ENCODE measurements around the gene CROT. TPM values are rescaled to one million over a fixed set of nuclear protein-coding genes. Genes with fewer than 3 reads are reported as not detected.

The CROT gene
- total and polyA plus RNA-seq, 2 donors = 17.6 to 66.0 TPM

- Histone ChIP-seq H3K27ac (ENCODE audit: low read depth) (no peak overlapping the region), H3K4me1 (ENCODE audit: insufficient read depth) (peaks cover 2% of the 10 kb centered on the region), H3K4me3 (ENCODE audit: low read depth, low read length) (no peak overlapping the region), H3K36me3 (ENCODE audit: insufficient read depth) (no peaks in the 10 kb centered on the region)
- DNase-seq (ENCODE audit: extremely low spot score) = no peak
- 45% methylated on average over 4 of the region's 4 CpGs for WGBS
Measured at GRCh38 chr7:87413951-87414793, 68.7 kb downstream of the CROT start.

DNA sequence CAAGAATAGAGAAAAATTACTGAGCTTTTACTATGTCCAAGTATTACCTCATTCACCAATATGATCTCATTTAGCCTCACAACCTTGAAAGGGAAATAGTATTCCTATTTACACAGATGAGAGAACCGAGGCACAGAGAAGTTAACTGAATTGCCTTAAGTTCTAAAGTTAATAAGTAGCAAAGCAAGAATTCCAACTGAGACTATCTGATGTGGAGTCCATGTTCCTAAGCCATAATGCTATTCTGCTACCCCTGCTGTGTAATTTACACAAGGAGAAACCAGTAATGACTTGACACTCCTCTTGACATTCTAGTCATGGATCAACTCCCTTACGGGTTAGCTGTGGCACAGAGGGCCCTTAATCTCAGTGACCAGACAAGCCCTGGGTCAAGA is 69.3 kb downstream of the CROT start:
- DNase-seq (ENCODE audit: extremely low spot score) = no peak
- H3K36me3 ChIP-seq (ENCODE audit: insufficient read depth) = peaks cover 1% of the 10 kb centered on the region
- no peak overlapping the region for H3K4me3 ChIP-seq (ENCODE audit: low read depth, low read length)
- H3K4me1 ChIP-seq (ENCODE audit: insufficient read depth) = peaks cover 2% of the 10 kb centered on the region
- no peak overlapping the region for H3K27ac ChIP-seq (ENCODE audit: low read depth)
- 80% methylated on average over 2 of the region's 2 CpGs for WGBS

GRCh38 chr7:87416682-87417587 is 71.5 kb downstream of the CROT start:
- peak; percentile 13 for DNase-seq (ENCODE audit: extremely low spot score)
- no peak overlapping the region for H3K27ac ChIP-seq (ENCODE audit: low read depth)
- 53% methylated on average over 5 of the region's 5 CpGs for WGBS
- H3K4me1 ChIP-seq (ENCODE audit: insufficient read depth) = peaks cover 2% of the 10 kb centered on the region
- H3K4me3 ChIP-seq (ENCODE audit: low read depth, low read length) = no peak overlapping the region
- peaks cover 2% of the 10 kb centered on the region for H3K36me3 ChIP-seq (ENCODE audit: insufficient read depth)

DNA sequence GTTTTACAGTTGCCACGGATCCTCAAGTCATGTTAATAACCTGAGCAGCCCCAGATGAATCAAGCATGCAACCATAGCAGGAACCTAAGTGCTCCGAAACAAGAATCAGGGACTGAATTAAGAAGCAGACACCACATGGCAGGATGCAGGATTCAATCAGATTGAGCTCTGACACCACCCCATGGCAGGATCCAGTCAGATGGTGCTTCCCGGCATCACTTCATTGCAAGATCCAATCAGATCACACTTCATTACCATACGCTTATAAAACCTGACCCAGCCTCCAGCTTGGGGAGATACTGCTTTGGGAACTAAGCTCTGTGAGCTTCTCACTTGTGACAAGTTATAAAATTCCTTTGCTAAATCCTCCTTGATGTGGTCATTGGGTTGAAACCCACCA is 74.7 kb downstream of the CROT start:
- WGBS = 71% methylated on average over 4 of the region's 4 CpGs
- Histone ChIP-seq H3K4me1 (ENCODE audit: insufficient read depth) (no peaks in the 10 kb centered on the region), H3K36me3 (ENCODE audit: insufficient read depth) (peaks cover 2% of the 10 kb centered on the region), H3K4me3 (ENCODE audit: low read depth, low read length) (no peak overlapping the region), H3K27ac (ENCODE audit: low read depth) (no peak overlapping the region)
- DNase-seq (ENCODE audit: extremely low spot score) = no peak

DNA sequence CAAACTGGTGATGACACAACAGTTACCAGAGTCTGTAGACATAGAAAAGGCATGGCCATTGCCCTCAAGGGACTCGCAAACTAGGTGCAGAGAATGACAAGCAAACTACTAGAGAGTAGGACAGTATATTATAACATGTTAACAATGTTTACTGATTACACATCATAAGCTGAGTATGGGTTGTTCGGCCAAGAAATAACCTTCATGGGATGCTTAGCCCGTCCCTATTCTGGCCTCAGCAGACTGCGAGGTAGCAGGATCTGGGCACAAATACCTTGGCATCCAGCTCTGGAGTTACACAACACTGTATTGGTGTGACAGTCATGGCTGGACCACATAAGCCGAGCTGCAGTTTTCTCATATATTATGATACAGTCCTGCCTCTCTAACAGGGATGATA is 78.6 kb downstream of the CROT start:
- peaks cover 2% of the 10 kb centered on the region for H3K36me3 ChIP-seq (ENCODE audit: insufficient read depth)
- H3K27ac ChIP-seq (ENCODE audit: low read depth) = no peak overlapping the region
- no peaks in the 10 kb centered on the region for H3K4me1 ChIP-seq (ENCODE audit: insufficient read depth)
- no peak overlapping the region for H3K4me3 ChIP-seq (ENCODE audit: low read depth, low read length)
- DNase-seq (ENCODE audit: extremely low spot score) = no peak
- 79% methylated on average over 5 of the region's 5 CpGs for WGBS

GRCh38 chr7:87426160-87426559 is 80.7 kb downstream of the CROT start:
- no peak overlapping the region for H3K4me3 ChIP-seq (ENCODE audit: low read depth, low read length)
- no peak overlapping the region for H3K27ac ChIP-seq (ENCODE audit: low read depth)
- H3K4me1 ChIP-seq (ENCODE audit: insufficient read depth) = no peaks in the 10 kb centered on the region
- WGBS = 87% methylated on average over 3 of the region's 3 CpGs
- DNase-seq (ENCODE audit: extremely low spot score) = no peak
- H3K36me3 ChIP-seq (ENCODE audit: insufficient read depth) = no peaks in the 10 kb centered on the region

DNA sequence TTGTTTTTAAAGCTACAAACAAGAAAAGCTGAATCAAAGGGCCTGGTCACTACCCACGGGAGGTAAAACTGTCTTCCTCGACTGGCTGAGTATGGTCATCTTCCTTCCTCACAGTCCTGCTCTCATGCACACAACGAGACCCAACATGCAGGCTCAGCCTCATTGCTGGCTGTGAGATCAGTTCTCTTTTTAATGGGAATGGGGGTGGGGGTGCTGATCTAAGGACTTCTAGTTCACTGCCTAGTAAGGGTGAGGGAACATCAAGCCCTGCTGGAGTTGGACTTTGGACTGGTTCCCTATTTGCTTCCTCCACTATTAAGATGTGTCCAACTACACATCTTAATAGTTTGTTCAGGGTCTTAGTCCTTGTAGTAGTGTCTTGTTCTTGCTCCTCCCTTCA is 81.8 kb downstream of the CROT start:
- no peak for DNase-seq (ENCODE audit: extremely low spot score)
- Histone ChIP-seq H3K27ac (ENCODE audit: low read depth) (no peak overlapping the region), H3K4me3 (ENCODE audit: low read depth, low read length) (no peak overlapping the region), H3K4me1 (ENCODE audit: insufficient read depth) (no peaks in the 10 kb centered on the region), H3K36me3 (ENCODE audit: insufficient read depth) (no peaks in the 10 kb centered on the region)
- WGBS = 82% methylated on average over 3 of the region's 3 CpGs

DNA sequence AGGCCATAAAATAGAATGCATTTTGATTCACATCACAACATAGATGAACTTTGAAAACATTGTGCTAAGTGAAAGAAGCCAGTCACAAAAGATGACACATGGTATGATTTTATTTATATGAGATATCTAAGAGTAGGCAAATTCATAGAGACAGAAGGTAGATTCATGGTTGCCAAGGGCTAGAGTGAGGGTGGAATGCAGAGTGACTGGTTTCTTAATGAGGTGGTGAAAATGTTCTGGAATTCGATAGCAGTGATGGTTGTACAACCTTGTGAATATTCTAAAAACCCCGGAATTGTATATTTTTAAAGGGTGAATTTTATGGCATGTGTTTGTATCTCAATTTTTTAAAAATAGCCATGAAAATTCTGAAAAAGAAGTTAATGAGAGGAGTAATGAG is 87.1 kb downstream of the CROT start:
- no peak for DNase-seq (ENCODE audit: extremely low spot score)
- WGBS = 89% methylated on average over 2 of the region's 2 CpGs
- Histone ChIP-seq H3K36me3 (ENCODE audit: insufficient read depth) (no peaks in the 10 kb centered on the region), H3K27ac (ENCODE audit: low read depth) (no peak overlapping the region), H3K4me1 (ENCODE audit: insufficient read depth) (no peaks in the 10 kb centered on the region), H3K4me3 (ENCODE audit: low read depth, low read length) (no peak overlapping the region)

DNA sequence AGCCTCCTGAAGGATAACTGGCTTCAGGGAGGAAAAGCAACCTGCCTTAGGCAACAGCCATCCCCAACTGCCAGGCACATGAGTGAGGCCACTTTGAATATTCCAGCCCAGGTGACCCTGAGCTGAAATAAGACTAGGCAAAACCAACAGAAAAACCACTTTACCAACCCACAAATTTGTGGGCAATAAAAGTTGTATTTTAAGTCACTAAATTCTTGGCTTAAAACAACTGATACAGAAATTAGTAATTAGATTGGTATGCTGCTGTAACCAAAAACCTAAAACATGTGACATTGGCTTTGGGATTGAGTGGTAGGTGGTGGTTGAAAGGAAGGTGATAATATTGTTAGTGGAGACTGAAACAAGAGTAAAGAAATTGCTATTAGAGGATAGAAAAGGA is 90.1 kb downstream of the CROT start:
- DNase-seq (ENCODE audit: extremely low spot score) = no peak
- Histone ChIP-seq H3K36me3 (ENCODE audit: insufficient read depth) (no peaks in the 10 kb centered on the region), H3K4me1 (ENCODE audit: insufficient read depth) (no peaks in the 10 kb centered on the region), H3K27ac (ENCODE audit: low read depth) (no peak overlapping the region), H3K4me3 (ENCODE audit: low read depth, low read length) (no peak overlapping the region)

- H3K4me1 ChIP-seq (ENCODE audit: insufficient read depth) = no peaks in the 10 kb centered on the region
- no peak for DNase-seq (ENCODE audit: extremely low spot score)
- no peak overlapping the region for H3K4me3 ChIP-seq (ENCODE audit: low read depth, low read length)
- WGBS = 73% methylated on average over 4 of the region's 4 CpGs
- no peaks in the 10 kb centered on the region for H3K36me3 ChIP-seq (ENCODE audit: insufficient read depth)
- no peak overlapping the region for H3K27ac ChIP-seq (ENCODE audit: low read depth)
Measured at GRCh38 chr7:87445897-87446296, 100.4 kb downstream of the CROT start.

GRCh38 chr7:87447116-87447635 is 101.7 kb downstream of the CROT start:
- no peak for DNase-seq (ENCODE audit: extremely low spot score)
- Histone ChIP-seq H3K27ac (ENCODE audit: low read depth) (no peak overlapping the region), H3K4me1 (ENCODE audit: insufficient read depth) (no peaks in the 10 kb centered on the region), H3K36me3 (ENCODE audit: insufficient read depth) (no peaks in the 10 kb centered on the region), H3K4me3 (ENCODE audit: low read depth, low read length) (no peak overlapping the region)
- WGBS = 58% methylated on average over 4 of the region's 4 CpGs

DNA sequence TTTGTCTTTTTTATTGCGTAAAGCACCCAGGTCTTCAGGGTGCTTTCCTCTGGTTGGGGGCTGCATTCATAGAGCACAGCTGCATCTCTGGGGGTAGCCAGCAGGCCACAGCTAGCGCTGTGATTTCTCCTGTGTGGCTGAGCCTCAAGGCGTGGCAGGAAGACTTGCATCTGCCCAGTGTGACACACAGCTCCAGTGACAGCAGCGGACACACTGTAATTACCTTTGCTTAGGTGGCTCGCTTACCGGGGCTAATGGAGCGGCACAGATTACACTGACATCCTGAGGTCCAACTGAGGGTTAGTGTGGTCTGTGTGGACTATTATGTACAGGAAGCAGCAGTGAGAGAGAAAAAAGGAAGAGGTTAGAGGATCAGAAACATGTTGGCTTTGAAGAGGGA is 102.9 kb downstream of the CROT start:
- Histone ChIP-seq H3K27ac (ENCODE audit: low read depth) (no peak overlapping the region), H3K36me3 (ENCODE audit: insufficient read depth) (no peaks in the 10 kb centered on the region), H3K4me1 (ENCODE audit: insufficient read depth) (no peaks in the 10 kb centered on the region), H3K4me3 (ENCODE audit: low read depth, low read length) (no peak overlapping the region)
- 52% methylated on average over 7 of the region's 7 CpGs for WGBS
- DNase-seq (ENCODE audit: extremely low spot score) = no peak
